ENCODE measurements around the gene ZNF76.

Gene ZNF76

DNA sequence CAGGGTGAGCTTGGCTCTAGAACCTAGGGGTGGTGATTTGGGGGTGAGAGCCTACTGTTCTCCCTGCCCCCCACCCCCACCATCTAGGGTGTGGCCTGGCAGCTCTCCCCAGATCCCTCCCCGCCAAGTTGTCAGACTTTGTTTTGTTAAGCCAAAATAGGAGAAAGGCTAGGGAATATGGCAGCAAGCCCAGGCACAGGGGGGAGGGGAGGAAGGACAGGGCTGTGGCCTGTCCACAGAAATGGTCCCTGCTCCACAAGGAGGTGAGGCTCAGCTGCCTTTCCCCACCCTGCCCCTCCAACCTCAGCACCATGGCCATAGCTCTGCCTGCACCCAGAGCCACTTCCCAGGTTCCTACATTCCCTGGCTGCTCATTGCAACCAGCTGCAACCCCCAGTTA is 28.6 kb upstream of the ZNF76 start:
- CTCF ChIA-PET: interaction anchor here (2.9 to 5.8 kb wide), 6 partner anchors 10 to 244 kb away, joined by 12 to 98 read pairs (median 20); no protein-coding TSS in a partner anchor
- DNase-seq (ENCODE audit: low read depth, low spot score): no peak
- POLR2A ChIA-PET: no interaction called here
- TF ChIP-seq CTCF (IDR thresholded peaks at IDR 0.05; ENCODE audit: insufficient read depth, low read length, missing control alignments): no peak
- no peak overlapping the region for H3K4me3 ChIP-seq (ENCODE audit: low read depth, low read length)

- ChIA-PET POLR2A (no interaction called here), CTCF (interaction anchor here (0.8 to 5.8 kb wide), 7 partner anchors 9 to 245 kb away, joined by 3 to 98 read pairs (median 18); no protein-coding TSS in a partner anchor)
These were observed 28.0 kb upstream of the ZNF76 start for GRCh38 chr6:35231563-35231962.

GRCh38 chr6:35234901-35235300 is 24.6 kb upstream of the ZNF76 start:
- CTCF ChIA-PET: interaction anchor here (0.7 to 14.1 kb wide), 7 partner anchors 11 to 252 kb away, joined by 3 to 340 read pairs (median 3); no protein-coding TSS in a partner anchor
- TF ChIP-seq CTCF (IDR thresholded peaks at IDR 0.05; ENCODE audit: insufficient read depth, low read length, missing control alignments): no peak
- POLR2A ChIA-PET: no interaction called here
- no peak for DNase-seq (ENCODE audit: low read depth, low spot score)
- H3K4me3 ChIP-seq (ENCODE audit: low read depth, low read length): no peak overlapping the region

More at GRCh38 chr6:35231563-35231962, 28.0 kb upstream of the ZNF76 start:
- DNase-seq (ENCODE audit: low read depth, low spot score): no peak
- TF ChIP-seq CTCF (IDR thresholded peaks at IDR 0.05; ENCODE audit: insufficient read depth, low read length, missing control alignments): no peak
- H3K4me3 ChIP-seq (ENCODE audit: low read depth, low read length): no peak overlapping the region

DNA sequence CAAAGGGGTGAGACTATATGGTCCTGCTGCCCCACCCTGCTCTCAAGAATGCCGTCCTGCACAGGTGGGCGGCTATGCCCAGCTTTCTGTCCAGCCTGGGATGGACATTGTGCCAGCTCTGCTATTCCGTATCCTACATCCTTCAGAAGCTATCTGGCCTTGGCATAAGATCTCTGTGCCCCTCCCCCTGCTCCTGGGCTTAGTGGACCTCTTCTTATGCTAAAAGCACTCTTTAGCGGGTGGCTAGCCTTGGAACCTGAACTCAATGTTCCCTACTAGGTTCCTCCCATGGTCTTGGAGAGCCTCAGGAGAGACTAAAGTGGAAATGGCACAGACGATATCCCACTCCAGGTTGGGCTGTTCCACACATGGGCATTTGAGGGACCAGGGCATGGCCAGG is 23.3 kb upstream of the ZNF76 start:
- TF ChIP-seq CTCF (IDR thresholded peaks at IDR 0.05; ENCODE audit: insufficient read depth, low read length, missing control alignments): no peak
- H3K4me3 ChIP-seq (ENCODE audit: low read depth, low read length): no peak overlapping the region
- POLR2A ChIA-PET: no interaction called here
- DNase-seq (ENCODE audit: low read depth, low spot score): no peak
- CTCF ChIA-PET: interaction anchor here (1.0 to 14.1 kb wide), 5 partner anchors 9 to 250 kb away, joined by 3 to 340 read pairs (median 7); no protein-coding TSS in a partner anchor

GRCh38 chr6:35237476-35237875 is 22.1 kb upstream of the ZNF76 start:
- no peak for DNase-seq (ENCODE audit: low read depth, low spot score)
- ChIA-PET POLR2A (no interaction called here), CTCF (interaction anchor here (1.0 to 14.1 kb wide), 5 partner anchors 8 to 252 kb away, joined by 3 to 340 read pairs (median 77); partner anchors contain the start of gene TCP11)
- no peak overlapping the region for H3K4me3 ChIP-seq (ENCODE audit: low read depth, low read length)
- TF ChIP-seq CTCF (IDR thresholded peaks at IDR 0.05; ENCODE audit: insufficient read depth, low read length, missing control alignments): no peak

DNA sequence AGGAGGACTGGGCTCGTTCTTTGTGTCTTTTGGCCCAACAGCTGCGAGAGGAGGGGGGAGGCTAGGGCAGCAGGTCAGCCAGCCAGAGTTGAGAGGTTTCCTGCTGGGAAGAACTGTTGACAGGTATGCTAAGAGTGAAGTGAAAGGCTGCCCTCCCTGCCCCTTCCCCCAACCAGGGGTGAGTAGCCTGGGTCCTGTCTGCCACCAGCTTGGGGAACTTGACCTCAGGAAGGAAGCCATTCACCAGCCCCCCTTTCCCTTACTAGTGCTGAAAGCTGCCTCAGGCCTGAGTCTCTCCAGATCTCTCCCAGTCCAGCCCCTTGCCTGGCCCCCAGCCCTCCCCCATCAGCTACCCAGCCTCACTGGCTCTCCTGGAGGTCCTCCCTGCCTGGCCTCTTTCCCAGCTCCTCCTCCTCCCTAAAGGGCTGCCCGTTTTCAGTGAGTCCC is 20.7 kb upstream of the ZNF76 start:
- ChIA-PET CTCF (interaction anchor here (4.0 to 14.1 kb wide), 8 partner anchors 9 to 251 kb away, joined by 50 to 340 read pairs (median 78); partner anchors contain the start of genes SCUBE3, TCP11 and ZNF76), POLR2A (interaction anchor here (0.6 kb wide), 1 partner anchor 353 kb away, joined by 3 read pairs; no protein-coding TSS in a partner anchor)
- no peak for TF ChIP-seq CTCF (IDR thresholded peaks at IDR 0.05; ENCODE audit: insufficient read depth, low read length, missing control alignments)
- H3K4me3 ChIP-seq (ENCODE audit: low read depth, low read length): no peak overlapping the region
- DNase-seq (ENCODE audit: low read depth, low spot score): no peak
